ENCODE data around the gene KRTAP16-1. TPM values are rescaled to one million over a fixed set of nuclear protein-coding genes. Genes with fewer than 3 reads are reported as not detected.

Gene KRTAP16-1
- total RNA-seq, 3 donors from 2014 or later, result not detected

DNA sequence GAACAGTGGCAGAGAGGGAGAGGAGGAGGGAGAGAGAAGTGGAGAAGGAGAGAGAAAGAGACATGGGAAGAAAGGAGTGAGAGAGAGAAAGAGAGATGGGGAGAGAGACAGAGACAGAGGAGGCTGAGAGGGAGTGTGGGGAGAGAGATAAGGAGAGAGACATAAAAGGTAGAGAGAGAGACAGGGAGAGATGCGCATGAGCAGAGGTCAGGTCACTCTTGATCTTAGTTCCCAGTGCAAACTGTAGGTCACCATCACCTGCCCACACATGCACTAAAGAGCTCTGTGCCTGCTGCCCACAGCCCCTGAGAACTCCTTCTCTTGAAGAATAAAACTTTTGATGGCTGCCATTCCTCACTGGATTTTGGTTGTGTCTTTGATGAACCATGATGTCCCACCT lies 26.6 kb upstream of the KRTAP16-1 start:
- Mint-ChIP-seq H3K4me1 (ENCODE audit: low read depth) (peaks cover 67% of the 10 kb centered on the region), H3K27me3 (ENCODE audit: low read depth) (no peaks in the 10 kb centered on the region), H3K4me3 (no peak overlapping the region), H3K9me3 (no peaks in the 10 kb centered on the region), H3K36me3 (ENCODE audit: insufficient read depth) (no peaks in the 10 kb centered on the region)
- ATAC-seq, result no peak
- no peak for DNase-seq

DNA sequence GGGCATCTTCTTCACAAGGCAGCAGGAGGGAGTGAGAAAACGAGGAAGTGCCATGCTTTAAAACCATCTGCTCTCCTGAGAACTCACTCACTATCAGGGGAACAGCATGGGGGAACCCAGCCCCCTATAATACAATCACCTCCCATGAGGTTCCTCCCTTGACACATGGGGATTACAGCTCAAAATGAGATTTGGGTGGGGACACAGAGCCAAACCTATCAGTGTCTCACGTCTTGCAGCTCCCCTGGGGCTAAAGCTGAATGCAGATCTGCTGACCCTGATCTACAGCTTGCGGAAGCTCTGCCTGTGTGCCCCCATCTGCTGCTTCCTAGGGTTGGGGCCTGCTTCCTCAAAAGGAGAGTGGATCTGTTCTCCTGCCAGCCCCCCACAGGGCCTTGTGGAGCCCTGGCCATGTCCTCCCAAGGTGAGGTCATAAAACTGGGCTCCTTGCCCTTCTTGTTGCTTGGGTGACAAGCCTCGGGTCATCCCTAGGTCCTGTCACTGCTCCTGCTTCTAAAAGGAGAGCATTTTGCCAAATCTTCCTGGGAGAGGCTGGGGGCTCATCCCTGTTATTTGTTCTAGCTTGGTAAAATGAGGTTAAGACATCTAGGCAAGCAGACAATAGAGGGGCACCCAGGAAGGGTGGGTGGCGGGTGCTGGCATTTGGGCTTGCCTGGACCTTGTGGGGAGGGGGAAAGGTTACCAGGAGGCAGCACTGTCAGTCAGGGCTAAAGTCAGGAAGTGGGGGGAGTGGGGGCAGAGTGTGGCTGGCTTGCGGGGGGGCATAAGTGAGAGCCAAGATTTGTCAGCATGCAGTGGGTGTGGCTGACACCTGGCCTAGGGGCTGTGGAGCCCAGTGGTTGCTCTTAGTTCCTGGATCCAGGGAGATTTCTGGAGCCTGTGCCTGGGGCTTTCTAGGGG lies 25.5 kb upstream of the KRTAP16-1 start:
- Mint-ChIP-seq H3K4me1 (ENCODE audit: low read depth) (peaks cover 56% of the 10 kb centered on the region), H3K4me3 (no peak overlapping the region), H3K27me3 (ENCODE audit: low read depth) (no peaks in the 10 kb centered on the region), H3K36me3 (ENCODE audit: insufficient read depth) (no peaks in the 10 kb centered on the region), H3K9me3 (no peaks in the 10 kb centered on the region)
- ATAC-seq (no peak), DNase-seq (no peak)

DNA sequence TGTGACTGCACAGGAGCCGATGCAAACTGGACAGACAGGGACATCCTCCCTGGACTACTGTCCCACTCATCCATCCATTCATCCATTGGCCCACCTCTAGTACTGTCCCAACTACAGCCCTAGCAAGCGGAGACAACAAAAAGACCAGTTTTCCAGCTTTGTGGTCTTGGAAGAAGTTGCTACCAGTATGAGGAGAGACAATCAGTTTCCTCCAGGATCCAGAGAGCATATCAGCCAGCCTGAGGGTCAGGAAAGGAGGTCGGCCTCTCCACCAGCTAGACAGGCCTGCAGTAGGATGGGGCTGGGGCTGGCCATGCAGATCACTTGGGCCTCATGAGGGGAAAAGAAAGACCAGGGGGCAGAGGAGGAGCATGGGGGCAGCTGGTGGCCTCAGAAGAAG lies 24.7 kb upstream of the KRTAP16-1 start:
- H3K4me3 Mint-ChIP-seq, result no peak overlapping the region
- peaks cover 48% of the 10 kb centered on the region for H3K4me1 Mint-ChIP-seq (ENCODE audit: low read depth)
- H3K36me3 Mint-ChIP-seq (ENCODE audit: insufficient read depth), result no peaks in the 10 kb centered on the region
- no peaks in the 10 kb centered on the region for H3K9me3 Mint-ChIP-seq
- no peaks in the 10 kb centered on the region for H3K27me3 Mint-ChIP-seq (ENCODE audit: low read depth)
- no peak for ATAC-seq
- DNase-seq, result no peak

DNA sequence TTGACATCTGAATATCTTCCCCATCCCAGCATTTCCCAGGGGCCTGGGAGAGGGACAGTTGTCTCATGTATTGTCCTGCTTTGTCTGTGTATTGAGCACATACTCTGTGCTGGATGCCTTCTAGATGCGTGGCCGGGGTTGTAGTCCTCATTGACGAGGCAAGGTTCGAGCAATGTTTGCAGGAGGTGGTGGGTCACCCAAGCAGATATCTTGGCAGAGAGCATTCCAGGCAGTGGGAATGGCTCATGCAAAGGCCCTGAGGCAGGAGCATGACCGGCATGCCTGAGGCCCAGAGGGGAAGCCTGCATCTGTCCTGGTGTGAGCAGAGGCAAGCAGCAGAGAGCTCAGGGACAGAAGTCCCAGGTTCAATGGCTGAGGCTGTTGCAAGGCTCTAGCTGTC lies 24.0 kb upstream of the KRTAP16-1 start:
- Mint-ChIP-seq H3K9me3 (no peaks in the 10 kb centered on the region), H3K36me3 (ENCODE audit: insufficient read depth) (no peaks in the 10 kb centered on the region), H3K27me3 (ENCODE audit: low read depth) (no peaks in the 10 kb centered on the region), H3K4me3 (no peak overlapping the region), H3K4me1 (ENCODE audit: low read depth) (peaks cover 48% of the 10 kb centered on the region)
- no peak for ATAC-seq
- no peak for DNase-seq

DNA sequence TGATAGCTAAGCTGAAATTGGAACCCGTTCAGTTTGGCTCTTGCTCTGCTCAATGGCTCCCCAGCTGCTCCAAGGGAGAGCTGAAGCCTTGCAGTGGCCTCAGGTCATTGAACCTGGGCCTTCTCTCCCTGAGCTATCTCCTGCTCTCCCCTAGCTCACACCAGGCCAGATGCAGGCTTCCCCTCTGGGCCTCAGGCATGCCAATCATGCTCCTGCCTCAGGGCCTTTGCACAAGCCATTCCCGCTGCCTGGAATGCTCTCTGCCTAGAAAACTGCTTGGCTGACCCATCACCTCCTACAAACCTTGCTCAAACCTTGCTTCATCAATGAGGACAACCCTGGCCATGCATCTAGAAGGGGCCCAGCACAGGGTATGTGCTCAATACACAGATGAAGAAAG lies 23.1 kb upstream of the KRTAP16-1 start:
- no peak for DNase-seq
- no peak for ATAC-seq
- no peaks in the 10 kb centered on the region for H3K27me3 Mint-ChIP-seq (ENCODE audit: low read depth)
- no peak overlapping the region for H3K4me3 Mint-ChIP-seq
- H3K4me1 Mint-ChIP-seq (ENCODE audit: low read depth), result peaks cover 44% of the 10 kb centered on the region
- H3K9me3 Mint-ChIP-seq, result no peaks in the 10 kb centered on the region
- no peaks in the 10 kb centered on the region for H3K36me3 Mint-ChIP-seq (ENCODE audit: insufficient read depth)

DNA sequence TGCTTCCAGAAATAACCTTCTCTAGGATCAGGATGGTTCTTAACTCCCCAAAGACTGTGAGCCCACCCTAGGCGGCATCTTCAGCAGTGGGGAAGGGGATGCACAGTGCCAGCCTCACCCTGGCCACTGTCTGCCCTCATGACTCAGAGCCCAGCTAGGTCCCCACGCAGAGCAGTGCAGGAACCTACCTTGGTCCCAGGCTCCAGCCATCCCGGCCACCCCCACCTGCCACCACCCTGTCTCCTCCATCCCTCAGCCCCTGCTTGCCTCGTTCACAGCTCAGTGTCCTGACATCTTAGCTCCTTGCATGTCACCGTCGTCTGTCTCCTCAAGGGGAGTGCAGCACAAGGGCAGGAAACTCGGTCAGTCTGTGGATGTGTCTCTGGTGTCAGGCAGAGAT lies 22.5 kb upstream of the KRTAP16-1 start:
- peaks cover 46% of the 10 kb centered on the region for H3K4me1 Mint-ChIP-seq (ENCODE audit: low read depth)
- no peaks in the 10 kb centered on the region for H3K36me3 Mint-ChIP-seq (ENCODE audit: insufficient read depth)
- DNase-seq, result no peak
- no peaks in the 10 kb centered on the region for H3K9me3 Mint-ChIP-seq
- no peak for ATAC-seq
- H3K4me3 Mint-ChIP-seq, result no peak overlapping the region
- no peaks in the 10 kb centered on the region for H3K27me3 Mint-ChIP-seq (ENCODE audit: low read depth)

DNA sequence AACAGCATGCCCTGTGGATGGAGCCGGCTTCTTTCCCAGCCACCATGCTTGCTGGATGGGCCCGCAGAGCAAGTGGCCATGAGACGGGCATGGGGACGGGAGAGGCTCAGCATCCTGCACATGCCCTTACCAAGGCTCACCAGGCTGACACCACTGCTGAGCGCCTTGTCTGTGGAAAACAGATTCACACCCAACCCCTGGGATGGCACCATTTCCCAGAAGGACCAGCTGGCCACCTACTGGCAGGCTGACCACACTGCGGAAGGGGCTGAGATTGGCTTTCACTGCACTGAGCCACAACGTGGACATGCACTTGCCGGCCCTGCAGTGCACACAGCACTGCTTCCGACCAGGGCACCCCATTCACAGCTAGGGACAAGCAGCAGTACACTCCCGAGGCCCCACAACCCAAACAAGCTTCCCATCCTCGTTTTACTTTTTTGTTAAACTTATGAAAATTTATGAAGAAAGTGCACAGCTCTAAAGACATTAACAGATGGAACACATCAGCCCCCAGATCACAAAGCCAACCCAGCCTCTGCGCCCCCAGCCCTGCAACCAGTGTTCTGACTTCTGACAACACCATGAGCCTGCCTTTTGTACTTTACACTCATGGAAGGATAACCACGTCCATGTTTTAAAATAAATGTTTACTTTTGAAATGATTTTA lies 20.3 kb upstream of the KRTAP16-1 start:
- DNase-seq, result no peak
- ATAC-seq, result peak in 1 of 2 donors; percentile 34
- no peak overlapping the region for H3K4me3 Mint-ChIP-seq
- H3K27me3 Mint-ChIP-seq (ENCODE audit: low read depth), result no peaks in the 10 kb centered on the region
- no peaks in the 10 kb centered on the region for H3K36me3 Mint-ChIP-seq (ENCODE audit: insufficient read depth)
- H3K4me1 Mint-ChIP-seq (ENCODE audit: low read depth), result peaks cover 39% of the 10 kb centered on the region
- H3K9me3 Mint-ChIP-seq, result no peaks in the 10 kb centered on the region

DNA sequence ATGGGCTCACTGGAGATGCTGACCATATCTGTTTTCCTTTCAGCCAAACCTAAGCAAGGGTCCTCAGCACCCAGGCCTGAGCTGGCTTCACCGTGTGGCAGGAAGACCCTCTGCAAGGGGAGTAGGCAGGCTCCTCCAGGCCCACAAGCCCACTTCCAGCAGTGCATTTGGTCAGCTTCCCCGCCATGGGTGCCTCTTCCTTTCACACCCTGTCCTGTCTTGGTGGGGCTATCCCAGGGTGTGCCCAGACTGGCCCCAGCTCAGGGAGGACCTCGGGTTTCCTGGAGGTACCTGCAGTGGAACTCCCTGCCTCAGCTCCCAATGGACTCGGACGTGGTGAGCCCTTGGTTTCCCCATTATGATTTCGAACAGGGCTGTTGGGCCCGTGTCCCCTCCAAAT lies 19.1 kb upstream of the KRTAP16-1 start:
- DNase-seq (no peak), ATAC-seq (no peak)
- Mint-ChIP-seq H3K27me3 (ENCODE audit: low read depth) (no peaks in the 10 kb centered on the region), H3K36me3 (ENCODE audit: insufficient read depth) (no peaks in the 10 kb centered on the region), H3K9me3 (no peaks in the 10 kb centered on the region), H3K4me1 (ENCODE audit: low read depth) (peaks cover 42% of the 10 kb centered on the region), H3K4me3 (no peak overlapping the region)

DNA sequence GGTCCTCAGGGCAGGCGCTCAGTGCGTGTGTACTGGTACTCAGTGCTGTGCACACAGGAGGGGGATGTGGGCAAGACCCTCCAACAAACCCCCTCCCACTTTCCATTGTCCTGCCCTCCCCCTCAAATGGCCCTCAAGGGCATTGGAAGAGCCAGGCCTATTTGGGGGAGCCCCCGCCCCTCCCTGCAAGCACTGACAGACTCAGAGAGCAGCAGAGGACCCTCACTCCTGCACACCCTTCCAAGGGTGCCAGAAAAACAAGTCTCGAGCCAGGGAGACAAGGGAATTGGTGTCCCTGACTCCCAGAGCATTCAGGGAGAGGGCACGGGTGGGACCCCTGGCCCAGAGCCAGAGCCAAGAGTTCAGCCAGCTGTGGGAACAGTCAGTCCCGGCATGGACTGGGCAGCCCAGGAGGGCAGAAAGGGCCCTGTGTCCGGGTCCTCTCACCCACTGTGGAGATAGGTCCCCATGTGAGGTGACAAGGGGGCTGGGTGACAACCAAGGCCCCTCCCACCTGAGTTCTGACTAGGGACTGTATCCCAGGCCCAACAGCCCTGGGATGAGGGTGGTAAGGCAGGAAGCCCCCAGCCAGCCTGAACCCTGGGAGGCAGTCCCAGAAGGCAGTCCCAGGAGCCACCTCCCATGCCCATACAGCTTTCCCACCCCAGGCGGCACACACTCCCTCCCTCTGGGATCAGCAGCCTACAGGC lies 18.5 kb upstream of the KRTAP16-1 start:
- H3K27me3 Mint-ChIP-seq (ENCODE audit: low read depth), result no peaks in the 10 kb centered on the region
- DNase-seq (no peak), ATAC-seq (no peak)
- no peaks in the 10 kb centered on the region for H3K9me3 Mint-ChIP-seq
- no peak overlapping the region for H3K4me3 Mint-ChIP-seq
- peaks cover 49% of the 10 kb centered on the region for H3K4me1 Mint-ChIP-seq (ENCODE audit: low read depth)
- no peaks in the 10 kb centered on the region for H3K36me3 Mint-ChIP-seq (ENCODE audit: insufficient read depth)

DNA sequence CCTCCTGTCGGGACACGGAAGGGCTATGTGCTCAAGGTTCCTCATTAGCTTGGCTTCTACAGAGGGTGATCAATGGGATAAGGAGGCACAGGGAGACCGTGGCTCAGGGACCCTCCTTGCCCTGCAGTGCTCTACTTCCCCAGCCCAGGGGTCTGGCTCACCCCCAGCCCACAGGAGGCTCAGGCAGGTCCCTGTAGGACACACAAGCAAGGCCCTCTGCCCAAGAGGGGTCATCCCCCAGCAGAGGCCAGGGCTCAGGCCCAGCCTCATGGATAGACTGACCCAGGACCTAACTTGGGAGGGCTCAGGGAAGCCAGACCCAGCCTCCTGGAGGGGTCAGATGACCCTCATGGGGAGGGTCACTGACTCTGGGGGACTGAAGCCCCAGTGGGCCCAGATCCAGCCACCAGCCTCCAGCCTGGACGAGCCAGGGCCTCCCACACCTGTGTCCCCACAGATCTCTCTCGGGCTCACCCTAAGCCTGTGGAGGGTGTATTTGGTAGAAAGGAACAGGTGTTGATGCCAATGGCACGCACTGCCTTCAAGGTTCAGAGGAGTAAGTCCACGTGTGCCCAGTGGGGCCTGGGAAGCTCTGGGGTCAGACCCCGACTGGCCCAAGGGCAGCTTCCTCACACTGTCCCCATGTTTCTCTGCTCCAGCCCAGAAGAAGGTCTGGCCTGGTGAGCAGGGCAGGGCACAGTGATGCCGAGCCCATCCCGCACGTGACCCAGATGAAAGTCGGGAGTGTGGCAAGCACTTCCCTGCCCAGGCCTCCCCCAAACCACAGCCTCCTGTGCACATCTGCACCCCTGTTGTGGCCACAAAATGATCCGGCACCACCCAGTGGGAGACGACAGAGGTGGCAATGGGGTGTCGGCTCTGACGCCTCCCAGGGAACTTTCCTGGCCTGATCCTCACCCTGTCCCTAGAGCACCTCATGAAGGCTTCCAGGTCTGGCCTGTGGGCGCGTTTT lies 17.4 kb upstream of the KRTAP16-1 start:
- DNase-seq, result no peak
- ATAC-seq, result no peak
- Mint-ChIP-seq H3K9me3 (no peaks in the 10 kb centered on the region), H3K4me3 (no peak overlapping the region), H3K36me3 (ENCODE audit: insufficient read depth) (no peaks in the 10 kb centered on the region), H3K27me3 (ENCODE audit: low read depth) (no peaks in the 10 kb centered on the region), H3K4me1 (ENCODE audit: low read depth) (peaks cover 59% of the 10 kb centered on the region)

DNA sequence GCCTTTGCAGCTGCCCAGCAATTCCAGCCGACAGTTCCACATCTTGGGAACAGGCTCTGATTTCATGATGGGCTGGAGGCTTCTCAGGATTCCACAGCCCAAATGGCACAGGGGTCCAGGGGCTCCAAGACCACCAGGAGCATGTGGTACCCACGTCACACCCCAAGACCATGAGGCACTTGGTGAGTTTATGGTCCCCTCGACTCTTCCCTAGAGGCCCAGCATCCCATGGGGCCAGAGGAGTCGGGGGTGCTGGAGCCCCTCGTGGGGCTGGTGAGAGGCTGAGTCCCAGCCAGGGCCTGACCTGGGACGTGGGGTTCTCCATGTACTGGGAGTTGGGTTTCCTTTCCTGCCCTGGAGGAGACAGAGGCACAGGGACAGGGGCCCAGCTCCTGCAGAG lies 16.5 kb upstream of the KRTAP16-1 start:
- Mint-ChIP-seq H3K9me3 (no peaks in the 10 kb centered on the region), H3K4me1 (ENCODE audit: low read depth) (peaks cover 59% of the 10 kb centered on the region), H3K4me3 (no peak overlapping the region), H3K27me3 (ENCODE audit: low read depth) (no peaks in the 10 kb centered on the region), H3K36me3 (ENCODE audit: insufficient read depth) (no peaks in the 10 kb centered on the region)
- ATAC-seq (no peak), DNase-seq (no peak)

DNA sequence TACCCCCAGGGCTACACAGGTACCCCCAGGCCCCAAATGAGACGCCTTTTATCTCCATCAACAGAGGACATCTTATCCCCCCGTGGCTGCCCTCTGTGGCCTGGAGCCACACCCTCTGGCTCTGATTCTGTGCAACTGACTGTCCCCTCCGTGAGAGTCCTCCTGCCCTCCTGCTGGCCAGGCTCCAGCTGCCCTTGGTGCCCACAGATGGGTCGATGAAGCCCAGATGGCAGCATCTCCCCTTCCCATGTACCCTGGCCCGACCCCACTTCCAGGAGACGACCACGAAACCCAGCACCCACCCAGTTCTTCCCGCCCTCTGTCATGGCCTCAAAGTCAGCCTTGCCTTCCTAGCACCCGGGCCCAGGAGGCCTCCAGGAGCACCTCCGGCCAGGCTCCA lies 16.0 kb upstream of the KRTAP16-1 start:
- Mint-ChIP-seq H3K9me3 (peaks cover 1% of the 10 kb centered on the region), H3K36me3 (ENCODE audit: insufficient read depth) (no peaks in the 10 kb centered on the region), H3K27me3 (ENCODE audit: low read depth) (no peaks in the 10 kb centered on the region), H3K4me3 (no peak overlapping the region), H3K4me1 (ENCODE audit: low read depth) (peaks cover 59% of the 10 kb centered on the region)
- ATAC-seq, result no peak
- no peak for DNase-seq

DNA sequence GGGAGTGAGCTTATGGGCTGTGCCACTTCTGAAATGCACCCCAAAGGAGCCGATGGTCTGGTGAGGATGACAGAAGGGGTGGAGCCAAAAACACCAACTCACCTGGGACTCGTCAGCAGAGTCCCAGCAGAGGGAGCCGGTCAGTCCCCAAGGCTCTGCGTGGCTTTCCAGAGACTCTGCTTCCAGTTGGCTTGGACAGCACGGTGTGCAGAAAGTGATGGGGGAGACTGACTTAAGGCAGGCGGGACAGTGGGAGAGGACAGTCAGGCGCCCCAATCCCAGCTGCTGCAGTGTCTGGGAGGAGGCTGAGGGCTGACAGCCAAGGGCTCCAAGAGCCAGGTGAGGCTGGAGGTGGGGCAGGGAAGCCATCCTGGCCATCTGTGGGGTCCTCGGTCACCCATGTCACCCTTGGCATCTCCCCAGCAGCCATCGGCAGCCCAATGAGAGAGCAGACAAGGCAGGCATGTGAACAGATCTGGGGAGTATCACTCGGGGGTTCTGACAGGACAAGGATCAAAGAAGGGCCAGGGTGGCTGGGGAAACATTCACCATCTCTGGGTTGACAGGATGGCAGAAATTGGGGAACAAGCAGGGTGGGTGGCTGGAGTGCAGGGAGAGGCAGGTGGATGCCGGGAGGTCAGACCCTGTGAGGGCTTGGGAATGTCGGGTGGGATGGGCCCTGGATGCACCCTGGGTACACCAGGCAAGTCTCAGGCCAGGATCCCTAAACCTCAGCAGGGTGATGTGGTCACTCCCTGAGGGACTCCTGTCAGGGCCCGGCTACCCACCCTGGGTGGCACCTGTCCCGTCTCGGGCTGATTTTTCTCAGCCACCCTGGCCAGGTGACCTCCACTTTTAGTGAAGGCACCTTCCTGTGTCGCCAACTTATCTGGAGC lies 15.3 kb upstream of the KRTAP16-1 start:
- no peak for ATAC-seq
- DNase-seq, result no peak
- no peak overlapping the region for H3K4me3 Mint-ChIP-seq
- H3K9me3 Mint-ChIP-seq, result peaks cover 8% of the 10 kb centered on the region
- H3K4me1 Mint-ChIP-seq (ENCODE audit: low read depth), result peaks cover 59% of the 10 kb centered on the region
- H3K27me3 Mint-ChIP-seq (ENCODE audit: low read depth), result no peaks in the 10 kb centered on the region
- no peaks in the 10 kb centered on the region for H3K36me3 Mint-ChIP-seq (ENCODE audit: insufficient read depth)

All from activated T-cell treated with anti-CD3 and anti-CD28 coated beads, Interleukin-2, amount 50 U/mL, for 4 hours (primary cell).